GM21447 (cell line): ENCODE measurements around the gene BRD1.

ENCODE experiments used
- ATAC-seq: cut with Tn5 transposase; IDR thresholded peaks from one replicate; pipeline ENCODE4 v1.9.1; 2021; ENCODE audit not compliant: unreplicated experiment

Gene BRD1

GRCh38 chr22:49827853-49828598, at the start of gene BRD1:
Gene BRD1, minus strand, starts transcription at chr22:49827873. Its CDS starts 3,556 bp downstream, at chr22:49824317.
- no peak for ATAC-seq

GRCh38 chr22:49873228-49873940, 45.7 kb upstream of the BRD1 start:
- ATAC-seq, result no peak

- no peak for ATAC-seq
These were observed 44.7 kb upstream of the BRD1 start for GRCh38 chr22:49872347-49872746.

GRCh38 chr22:49871482-49871881, 43.8 kb upstream of the BRD1 start:
- ATAC-seq, result no peak

- ATAC-seq, result no peak
These were observed 42.4 kb upstream of the BRD1 start for GRCh38 chr22:49869845-49870712.

- ATAC-seq, result no peak
These were observed 41.6 kb upstream of the BRD1 start for GRCh38 chr22:49869086-49869830.

GRCh38 chr22:49867303-49868265, 39.9 kb upstream of the BRD1 start:
- ATAC-seq, result no peak

- ATAC-seq, result no peak
These were observed 39.0 kb upstream of the BRD1 start for GRCh38 chr22:49866646-49867045.

GRCh38 chr22:49866134-49866533, 38.5 kb upstream of the BRD1 start:
- no peak for ATAC-seq

- no peak for ATAC-seq
These were observed 37.5 kb upstream of the BRD1 start for GRCh38 chr22:49865156-49865555.

- ATAC-seq, result no peak
These were observed 36.3 kb upstream of the BRD1 start for GRCh38 chr22:49863931-49864330.

GRCh38 chr22:49862496-49862776, 34.8 kb upstream of the BRD1 start:
- ATAC-seq, result no peak

GRCh38 chr22:49861642-49862495, 34.2 kb upstream of the BRD1 start:
- ATAC-seq, result no peak

- no peak for ATAC-seq
These were observed 31.2 kb upstream of the BRD1 start for GRCh38 chr22:49858827-49859226.

- no peak for ATAC-seq
These were observed 29.3 kb upstream of the BRD1 start for GRCh38 chr22:49856766-49857618.

GRCh38 chr22:49856343-49856742, 28.7 kb upstream of the BRD1 start:
- no peak for ATAC-seq

GRCh38 chr22:49855251-49855911, 27.7 kb upstream of the BRD1 start:
- ATAC-seq, result no peak
